Dermis blood vessel endothelial cell (primary cell): ENCODE results near the gene ZNF777. TPM values are rescaled to one million over a fixed set of nuclear protein-coding genes. Genes with fewer than 3 reads are reported as not detected.
"Not testable (repeated sequence)": the region's sequence is repeated elsewhere in the genome, so short reads cannot be mapped to it uniquely, and the experiment has no call there.

Source experiments
- DNase-seq: peaks from one replicate; pipeline ENCODE4 v3.0.0; 2010
- total RNA-seq: library from RNA; depleted of rRNA; stranded (reverse); fragments of >200 nt; gene quantifications from 2 replicates; pipeline ENCODE4 v1.2.3, GENCODE V29; 2014

The ZNF777 gene
- total RNA-seq, 1 donor from 2014 or later, result 4.9 TPM

DNA sequence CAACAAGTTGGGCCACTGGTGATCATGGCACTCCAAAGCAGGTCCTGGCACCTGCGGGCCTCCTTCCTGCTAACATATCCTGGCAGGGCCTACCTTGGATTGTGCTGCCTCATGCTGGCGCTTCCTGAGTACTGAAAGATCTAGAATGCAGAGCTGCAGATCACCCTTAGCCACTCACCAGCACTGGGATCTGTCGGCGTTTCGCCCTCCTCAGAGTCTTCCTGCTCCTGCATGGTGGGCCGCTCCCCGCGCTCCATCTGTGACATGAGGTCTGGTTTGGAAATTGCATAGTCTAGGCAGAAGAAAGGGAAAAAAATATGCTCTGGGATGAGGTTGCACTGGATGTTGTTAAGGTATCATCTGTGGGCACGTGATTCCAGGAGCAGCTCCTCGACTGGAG, 10.0 kb downstream of the ZNF777 start:
- DNase-seq, result no peak

DNA sequence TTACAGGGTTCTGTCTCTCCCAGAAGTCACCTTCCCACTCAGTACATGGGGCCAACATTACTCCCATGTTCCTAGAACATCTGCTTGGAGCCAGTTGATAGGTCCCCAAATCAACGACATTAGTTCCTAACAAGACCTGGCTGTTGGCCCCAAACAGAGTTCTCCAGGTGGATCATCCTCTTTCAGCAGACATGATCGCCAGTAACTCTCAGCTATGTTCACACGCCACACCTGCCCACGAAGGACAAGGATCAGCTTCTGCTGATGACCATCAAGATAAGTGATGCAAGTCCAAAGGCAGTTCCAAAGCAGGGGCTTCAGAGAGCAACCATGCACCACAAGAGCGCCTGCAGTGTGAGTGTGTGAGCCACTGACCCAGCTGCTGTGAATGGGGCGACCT, 11.0 kb downstream of the ZNF777 start:
- DNase-seq, result no peak

DNA sequence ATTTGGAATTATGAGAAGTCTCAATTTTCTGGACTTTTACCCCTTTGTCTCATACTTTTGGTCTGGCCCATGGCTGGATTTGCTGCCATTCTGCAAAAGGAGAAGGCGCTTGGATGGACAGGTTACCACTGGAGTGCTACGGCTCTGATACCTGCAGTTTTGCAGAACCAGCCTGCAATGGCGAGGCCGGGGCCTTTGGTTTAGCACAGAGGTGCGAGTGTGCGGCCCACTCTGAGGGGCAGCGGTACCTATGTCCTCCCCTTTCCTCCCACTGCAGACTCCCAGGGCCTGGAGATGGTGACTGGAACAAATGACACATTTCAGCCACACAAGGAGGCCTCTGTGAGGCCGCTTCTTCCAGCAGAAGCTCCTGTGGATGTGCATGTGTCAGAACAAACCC, 11.9 kb downstream of the ZNF777 start:
- no peak for DNase-seq

DNA sequence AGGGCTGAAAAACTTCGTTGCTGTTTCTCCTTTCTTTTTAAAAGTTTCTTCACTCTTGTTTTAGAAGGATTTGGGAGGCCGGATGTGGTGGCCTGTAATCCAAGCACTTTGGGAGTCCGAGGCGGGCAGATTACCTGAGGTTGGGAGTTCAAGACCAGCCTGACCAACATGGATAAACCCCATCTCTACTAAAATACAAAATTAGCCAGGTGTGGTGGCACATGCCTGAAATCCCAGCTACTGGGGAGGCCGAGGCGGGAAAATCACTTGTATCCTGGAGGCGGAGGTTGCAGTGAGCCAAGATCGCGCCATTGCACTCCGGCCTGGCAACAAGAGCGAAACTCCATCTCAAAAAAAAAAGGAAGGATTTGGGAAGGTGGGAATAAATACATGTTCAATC, 14.8 kb downstream of the ZNF777 start:
- not testable (repeated sequence) for DNase-seq

DNA sequence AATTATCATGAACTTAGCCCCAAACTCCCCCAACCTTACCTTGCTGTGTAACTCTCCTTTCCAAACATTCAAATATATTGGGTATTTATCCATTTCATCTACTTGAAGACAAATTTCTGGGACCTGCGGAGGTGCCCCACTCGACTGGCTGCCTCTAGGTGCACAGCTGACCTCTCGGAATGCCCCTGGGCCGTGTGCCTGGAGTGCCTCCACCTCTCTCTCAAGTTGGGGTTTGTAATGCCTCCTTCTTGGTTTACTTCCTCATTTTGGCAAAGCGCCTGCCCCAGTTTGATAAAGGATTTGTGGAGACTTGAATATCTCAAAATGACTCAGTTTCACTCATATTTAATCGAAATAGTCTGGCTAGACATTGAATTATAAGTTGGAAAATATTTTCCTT, 16.6 kb downstream of the ZNF777 start:
- DNase-seq, result no peak

DNA sequence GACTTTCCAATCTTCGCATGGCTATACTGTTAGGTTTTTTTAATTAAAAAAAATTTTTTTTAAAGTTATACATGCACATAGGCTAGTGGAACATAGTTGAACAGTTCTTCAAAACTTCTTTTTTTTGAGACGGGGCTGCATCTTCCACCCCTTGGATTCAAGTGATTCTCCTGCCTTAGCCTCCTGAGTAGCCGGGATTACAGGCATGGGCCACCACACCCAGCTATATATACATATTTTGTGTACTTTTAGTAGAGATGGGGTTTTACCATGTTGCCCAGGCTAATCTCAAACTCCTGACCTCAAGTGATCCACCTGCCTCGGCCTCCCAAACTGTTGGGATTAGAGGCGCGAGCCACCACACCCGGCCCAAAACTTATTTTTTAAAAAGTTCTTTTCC, 17.3 kb downstream of the ZNF777 start:
- no peak for DNase-seq

DNA sequence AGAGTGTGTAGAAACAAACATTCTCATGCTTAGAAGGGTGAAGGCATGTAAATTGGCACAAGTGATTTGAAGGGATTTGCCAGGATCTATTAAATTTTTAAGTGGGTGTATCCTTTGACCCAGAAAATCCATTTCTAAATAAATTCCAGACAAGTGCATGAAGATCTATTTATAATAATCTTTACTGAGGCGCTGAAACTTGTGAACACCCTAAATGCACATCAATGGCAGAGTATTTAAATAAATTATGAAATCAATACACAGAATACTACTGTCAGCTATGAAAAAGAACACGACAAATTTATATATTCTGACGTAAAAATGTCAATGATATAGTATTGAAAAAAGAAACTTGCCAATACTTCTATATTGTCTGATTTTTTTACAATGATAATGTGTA, 17.9 kb downstream of the ZNF777 start:
- DNase-seq, result no peak

DNA sequence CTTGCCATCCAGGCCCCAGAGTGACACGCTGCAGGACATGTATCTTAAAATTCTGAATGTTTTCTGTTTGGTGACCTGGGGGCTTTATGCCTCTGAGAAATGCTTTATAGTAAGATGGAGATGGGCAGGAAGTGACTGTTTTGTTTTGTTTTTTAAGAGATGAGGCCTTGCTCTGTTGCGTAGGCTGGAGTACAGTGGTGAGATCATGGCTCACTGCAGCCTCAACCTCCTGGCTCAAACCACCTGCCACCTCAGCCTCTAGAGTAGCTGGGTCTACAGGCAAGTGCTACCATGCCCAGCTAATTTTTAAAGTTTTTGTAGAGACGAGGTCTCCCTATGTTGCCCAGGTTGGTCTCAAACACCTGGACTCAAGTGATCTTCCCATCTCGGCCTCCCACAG, 20.6 kb downstream of the ZNF777 start:
- DNase-seq, result no peak

DNA sequence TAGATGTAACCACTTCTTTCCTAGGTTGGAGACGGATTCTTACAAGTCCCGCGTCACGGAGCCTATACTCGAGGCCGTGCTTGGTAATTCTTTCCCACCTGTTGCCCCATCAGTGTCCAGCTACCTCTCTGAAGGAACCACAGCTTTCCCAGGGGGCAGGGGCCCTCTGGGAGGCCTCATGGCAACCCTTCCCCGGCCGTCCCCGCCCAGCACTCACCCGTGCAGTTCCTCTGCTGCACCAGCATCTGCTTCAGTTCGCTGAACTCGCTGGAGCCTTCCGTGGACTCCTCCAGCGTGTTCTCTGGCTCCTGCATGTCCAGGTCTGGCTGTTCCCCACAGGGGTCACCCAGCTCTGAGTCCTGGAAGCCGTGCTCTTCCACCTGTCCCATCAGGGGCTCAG, 24.5 kb downstream of the ZNF777 start:
- no peak for DNase-seq

DNA sequence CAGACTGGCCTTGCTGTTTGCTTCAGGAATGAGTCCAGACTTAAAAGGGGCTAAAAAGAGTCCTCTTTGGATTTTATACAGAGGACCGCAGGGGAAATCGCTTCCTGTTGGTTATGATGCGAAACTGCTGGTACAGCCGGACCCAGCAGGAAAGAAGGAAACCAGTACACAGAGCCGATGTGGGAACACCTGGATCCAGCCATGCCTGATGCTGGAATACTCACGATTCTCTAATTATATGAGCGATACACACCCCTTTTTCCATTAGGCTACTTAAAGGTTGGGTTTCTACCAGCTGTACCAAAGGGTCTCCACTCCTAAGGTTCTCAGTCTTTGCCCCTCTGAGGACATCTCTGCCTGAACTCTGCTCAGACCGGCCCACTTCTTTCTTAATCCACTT, 27.7 kb downstream of the ZNF777 start:
- no peak for DNase-seq

DNA sequence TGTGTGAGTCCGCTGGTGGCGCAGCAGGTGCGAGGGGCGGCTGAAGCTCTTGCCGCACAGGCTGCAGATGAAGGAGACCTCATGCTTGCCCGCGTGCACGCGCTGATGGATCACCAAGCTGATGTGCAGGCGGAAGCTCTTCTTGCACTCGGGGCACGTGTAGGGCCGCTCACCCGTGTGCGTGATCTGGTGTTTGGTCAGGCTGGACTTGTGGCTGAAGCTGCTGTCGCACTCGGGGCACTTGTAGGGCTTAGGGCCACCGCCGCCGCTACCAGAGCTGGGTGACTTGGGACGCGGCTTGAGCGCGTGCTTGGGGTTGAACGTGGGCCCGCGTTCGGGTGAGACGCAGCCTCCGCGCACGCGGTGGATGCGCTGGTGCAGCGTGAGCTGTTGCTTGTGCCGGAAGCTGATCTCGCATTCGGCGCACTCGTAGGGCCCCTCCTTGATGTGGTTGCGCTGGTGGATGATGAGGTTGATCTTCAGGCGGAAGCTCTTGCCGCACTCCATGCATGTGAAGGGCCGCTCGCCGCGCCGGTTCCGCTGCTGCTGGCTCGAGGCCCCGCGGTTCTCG, 28.7 kb downstream of the ZNF777 start:
- no peak for DNase-seq

DNA sequence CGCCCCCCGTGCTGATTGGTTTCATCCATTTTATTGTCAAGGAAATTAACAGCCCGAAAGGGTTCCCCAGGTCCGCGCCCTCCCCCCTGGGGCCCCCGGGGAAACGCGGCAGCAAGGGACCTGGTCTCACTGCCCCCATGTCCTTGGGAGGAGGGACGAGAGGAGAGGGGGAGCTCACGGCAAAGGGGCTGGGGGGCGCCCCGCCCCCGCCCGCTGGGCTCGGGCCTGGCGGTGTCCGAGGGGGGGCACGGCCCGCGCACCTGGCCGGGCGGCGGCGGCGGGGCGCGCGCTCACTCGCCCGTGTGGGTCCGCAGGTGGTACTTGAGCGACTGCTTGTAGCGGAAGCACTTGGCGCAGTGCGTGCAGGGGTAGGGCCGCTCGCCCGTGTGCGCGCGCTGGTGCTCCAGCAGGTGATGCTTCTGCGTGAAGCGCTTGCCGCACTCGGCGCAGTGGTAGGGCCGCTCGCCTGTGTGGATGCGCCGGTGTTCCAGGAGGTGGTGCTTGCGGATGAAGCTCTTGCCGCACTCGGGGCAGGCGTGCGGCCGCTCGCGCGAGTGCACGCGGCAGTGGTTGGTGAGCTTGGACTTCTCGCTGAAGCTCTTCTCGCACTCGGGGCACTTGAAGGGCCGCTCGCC, 29.3 kb downstream of the ZNF777 start:
- no peak for DNase-seq

DNA sequence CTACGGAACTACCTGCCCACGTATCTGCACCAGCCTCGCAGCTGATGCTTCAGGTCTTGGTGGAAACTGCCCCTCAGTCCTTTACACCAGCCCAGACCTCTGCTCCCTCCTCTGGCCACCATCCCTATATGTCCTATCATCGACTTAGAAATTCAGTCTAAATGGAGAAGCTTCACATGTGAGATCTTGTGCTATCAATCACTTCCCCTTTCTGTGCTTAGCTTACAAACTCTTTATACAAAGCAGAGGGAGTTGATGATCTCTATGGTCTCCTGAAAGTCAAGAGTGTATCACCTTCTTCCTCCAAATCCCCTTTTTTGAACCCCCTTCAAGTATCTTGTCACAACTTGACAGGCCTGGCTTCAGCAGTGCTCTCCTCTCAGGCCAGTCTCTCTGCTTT, 30.7 kb downstream of the ZNF777 start:
- no peak for DNase-seq

DNA sequence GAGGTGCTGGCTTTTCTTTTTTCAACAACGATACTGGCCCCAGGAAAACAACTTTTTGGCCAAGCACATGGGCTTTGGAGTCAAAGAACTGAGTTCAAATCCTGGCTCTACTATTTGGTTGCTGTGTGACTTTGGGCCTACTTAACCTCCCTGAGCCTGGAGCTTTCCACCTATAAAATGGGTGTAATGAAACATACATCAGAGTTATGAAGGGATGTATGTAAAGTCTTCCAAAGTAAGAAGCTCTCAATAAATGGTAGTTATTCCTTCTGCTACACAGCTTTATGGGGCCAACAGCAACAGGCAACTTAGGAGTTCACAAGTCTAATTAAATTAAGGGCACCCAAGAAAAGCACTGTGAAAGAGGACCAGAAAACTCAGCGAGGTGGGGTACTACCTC, 33.0 kb downstream of the ZNF777 start:
- DNase-seq, result no peak

DNA sequence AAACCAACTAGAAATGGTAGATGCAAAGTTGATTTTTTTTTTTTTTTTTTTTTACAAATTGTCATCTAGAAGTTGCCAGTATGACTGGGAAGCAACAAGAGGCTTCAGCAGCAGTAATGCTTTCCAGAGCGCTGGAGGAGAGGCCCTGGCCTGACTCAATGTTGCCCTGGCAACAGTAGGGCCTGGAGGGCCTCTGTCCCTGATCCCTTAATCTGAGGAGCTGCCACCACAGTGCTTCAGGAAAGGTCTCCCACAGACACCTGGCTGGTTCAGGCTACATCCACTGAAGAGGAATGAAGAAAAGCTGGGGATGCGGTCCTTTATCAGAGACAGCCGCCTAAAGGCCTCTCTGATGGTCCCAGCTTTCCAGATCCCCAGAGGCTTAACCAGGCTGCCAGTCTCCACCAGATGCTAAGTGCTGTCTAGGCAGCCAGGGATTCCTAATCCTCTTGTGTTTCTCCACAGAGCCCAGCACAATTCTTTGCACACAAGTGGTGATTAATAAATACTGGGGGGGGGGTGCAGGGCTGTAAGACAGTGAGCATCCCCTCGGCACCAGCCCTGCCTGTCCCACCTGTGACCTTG, 33.7 kb downstream of the ZNF777 start:
- no peak for DNase-seq

DNA sequence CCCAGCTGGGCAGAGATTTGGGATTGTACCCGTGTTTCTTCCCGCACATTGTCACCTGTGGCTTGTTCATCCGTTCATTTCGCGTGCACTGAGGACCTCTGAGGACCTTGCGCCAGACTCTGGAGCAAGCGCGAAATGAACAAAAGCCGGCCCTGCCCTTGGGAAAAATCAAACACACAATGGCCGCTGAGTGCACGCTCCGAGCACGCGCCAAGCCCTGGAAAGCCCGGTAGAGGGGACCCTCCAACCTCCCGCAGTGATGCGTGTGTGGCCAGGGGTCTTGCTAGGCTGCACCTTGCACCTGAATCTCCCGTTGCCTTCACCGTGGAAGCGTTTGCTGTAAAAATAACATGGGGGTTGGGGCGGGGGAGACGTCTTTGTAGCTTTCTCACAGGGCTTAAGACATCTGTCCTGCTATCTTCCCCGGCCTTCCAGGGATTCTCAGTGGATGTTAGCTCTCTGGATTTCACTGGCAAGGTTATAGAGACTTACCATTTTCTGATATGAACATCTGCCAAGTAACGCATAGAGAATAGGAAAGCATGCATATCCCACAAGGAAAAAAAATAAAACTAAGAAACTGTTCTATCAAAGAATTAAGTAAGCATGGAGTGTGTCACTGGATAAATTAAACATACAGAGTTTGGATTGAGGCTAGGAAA, 37.3 kb downstream of the ZNF777 start:
- DNase-seq, result peak; percentile 25

DNA sequence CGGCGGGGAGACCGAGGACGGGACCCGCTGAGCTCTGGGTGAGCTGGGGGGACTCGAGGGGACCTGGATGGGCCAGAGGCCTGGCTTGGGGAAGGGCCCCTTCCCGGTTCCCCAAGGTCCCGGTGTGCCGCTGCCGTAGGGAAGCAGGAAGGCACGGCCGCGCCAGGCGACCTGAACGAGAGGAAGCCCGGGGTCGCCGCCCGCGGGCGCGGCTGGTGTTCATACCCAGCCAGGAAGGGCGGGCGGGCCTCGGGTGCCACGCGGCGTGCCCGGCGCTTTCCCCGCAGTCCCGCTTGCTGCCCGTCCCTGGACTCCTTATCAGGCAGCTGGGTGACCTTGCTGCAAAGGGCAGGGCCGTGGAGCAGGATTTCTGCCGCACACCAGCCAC, 38.0 kb downstream of the ZNF777 start:
- no peak for DNase-seq

DNA sequence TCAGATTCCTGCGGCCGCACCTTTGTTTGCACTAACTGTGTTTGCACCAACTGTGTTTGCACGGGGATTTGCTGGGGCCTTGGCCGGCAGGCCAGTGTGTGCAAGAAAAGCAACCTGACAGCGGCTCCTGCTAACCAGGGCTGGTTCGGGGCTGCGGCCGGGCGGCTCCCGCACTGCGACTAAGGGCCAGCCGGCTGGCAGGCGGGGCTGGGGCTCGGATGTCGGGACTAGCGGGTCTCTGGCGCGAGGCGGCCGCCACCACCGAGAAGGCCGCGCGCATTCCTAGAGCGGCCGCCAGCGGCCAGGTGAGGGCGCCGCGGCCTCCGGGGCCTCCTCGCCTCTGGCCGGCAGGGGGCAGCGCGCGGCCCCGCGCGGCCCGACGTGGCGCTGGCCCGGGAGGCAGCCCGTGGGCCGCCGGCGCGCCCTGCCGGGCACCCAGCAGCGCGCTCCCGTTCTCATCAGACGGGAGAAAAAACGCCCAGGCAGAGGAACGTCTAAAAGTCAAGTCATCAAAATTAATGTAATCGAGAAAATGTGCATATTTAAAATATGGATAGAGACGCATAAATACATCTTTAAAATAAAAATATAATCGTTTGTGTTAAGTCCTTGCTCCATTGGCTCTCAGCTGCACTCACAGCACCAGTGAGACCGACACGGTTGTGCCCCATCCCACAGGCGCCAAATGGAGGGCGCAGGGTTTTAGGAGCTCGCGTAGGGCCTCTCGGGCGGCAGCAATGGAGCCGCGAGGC, 38.5 kb downstream of the ZNF777 start:
- DNase-seq, result peak; percentile 88

DNA sequence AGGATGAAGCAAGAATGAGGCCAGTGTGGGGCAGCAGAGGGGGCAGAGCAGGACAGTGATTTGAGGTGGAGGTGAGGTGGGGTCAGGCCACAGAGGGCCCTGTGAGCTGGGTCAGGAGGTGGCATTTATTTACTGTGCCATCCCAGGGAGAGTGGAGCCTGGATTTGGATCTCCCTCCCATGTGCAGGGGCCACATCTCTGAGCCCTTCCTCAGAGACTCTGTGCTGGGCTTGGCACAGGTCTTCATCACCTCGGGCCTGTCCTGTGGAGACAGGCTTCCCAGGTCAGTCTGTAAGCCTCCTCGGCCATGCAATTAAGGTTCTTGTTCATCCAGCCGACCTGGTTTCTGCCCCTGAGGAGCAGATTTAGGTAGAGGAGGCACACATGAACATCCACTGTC, 40.9 kb downstream of the ZNF777 start:
- no peak for DNase-seq

DNA sequence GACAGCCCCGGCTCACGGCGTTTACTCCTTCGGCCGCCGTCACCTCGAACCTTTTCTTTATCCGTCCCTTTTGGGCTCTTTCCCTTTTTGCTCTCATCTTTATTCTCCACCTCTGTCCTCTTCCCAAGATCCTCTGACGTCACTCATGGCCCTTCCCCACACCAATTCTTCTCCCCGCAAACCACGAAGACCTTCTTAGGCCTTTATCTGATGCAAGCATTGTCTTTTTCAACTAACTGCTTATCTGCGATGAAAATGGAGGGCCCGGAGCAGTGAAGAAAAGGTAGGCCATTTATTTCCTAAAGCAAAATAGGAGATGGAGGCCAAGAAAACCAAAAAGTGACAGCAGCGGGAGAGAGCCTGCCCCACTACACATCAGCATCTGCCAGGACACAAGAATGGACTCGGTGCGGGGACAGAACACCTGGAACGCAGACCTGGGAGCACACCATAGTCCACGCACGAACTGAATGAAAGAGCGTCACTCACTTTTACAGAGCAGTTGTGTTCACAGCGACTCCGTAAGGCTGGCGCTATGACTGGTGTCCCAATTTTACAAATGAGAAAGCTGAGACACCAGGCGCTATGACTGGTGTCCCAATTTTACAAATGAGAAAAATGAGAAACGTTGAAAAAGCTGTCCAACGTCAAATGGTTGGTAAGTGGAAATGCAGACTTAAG, 45.3 kb downstream of the ZNF777 start:
- no peak for DNase-seq

DNA sequence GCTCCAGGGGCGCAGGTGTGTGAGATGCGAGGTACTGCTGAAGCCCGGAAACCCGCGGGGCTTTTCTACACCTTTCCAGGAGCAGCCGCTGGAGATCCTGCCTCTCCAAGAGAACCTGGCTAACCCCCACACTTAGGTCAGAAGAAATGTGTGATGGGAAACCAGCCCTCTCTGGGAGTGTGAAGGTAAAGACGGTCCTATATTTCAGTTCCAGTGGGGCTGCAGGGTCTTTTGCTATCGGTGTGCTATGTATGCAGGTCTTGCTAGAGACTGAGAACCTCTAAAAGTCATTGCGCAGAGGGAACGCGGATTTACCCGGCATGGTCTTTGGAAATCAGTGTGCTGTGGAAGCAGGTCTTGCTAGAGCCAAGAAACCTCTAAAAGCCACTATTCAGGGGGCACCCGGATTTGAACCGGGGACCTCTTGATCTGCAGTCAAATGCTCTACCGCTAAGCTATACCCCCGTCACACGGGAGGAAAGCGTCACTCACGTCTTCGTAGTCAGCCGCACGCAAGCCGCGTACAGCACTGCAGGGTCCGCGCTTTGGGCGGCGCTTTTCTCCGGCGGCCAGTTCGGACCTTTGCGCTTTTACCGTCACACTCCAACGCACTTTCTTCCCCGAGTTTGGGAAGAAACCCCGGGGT, 46.0 kb downstream of the ZNF777 start:
- peak; percentile 72 for DNase-seq

DNA sequence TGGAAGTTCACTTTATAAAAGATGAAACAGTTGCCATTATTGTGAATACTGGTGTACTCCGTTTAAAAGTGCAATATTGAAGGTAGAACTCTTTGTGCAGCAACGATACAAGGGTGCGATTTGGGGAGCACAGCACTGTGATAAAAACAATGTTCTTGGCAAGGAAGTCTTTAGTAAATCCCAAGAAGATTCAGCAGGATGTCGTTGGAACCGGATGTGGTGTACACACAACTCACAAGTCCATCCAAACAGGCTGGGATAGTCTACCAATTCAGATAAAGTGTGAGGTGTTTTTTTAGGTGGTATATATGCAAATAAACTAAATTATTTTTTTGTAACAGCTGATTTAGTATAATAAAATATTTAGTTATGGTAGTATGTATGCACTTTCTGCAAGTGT, 46.7 kb downstream of the ZNF777 start:
- no peak for DNase-seq
